HG03045 (cell line): Measurements from ENCODE around the gene CNOT4.
"Not testable (repeated sequence)": the region's sequence is repeated elsewhere in the genome, so short reads cannot be mapped to it uniquely, and the experiment has no call there.

Experiments used
- ATAC-seq: cut with Tn5 transposase; IDR thresholded peaks from one replicate; pipeline ENCODE4 v1.9.1; 2021; ENCODE audit warnings: mild to moderate bottlenecking, moderate library complexity; ENCODE audit not compliant: unreplicated experiment

The CNOT4 gene

DNA sequence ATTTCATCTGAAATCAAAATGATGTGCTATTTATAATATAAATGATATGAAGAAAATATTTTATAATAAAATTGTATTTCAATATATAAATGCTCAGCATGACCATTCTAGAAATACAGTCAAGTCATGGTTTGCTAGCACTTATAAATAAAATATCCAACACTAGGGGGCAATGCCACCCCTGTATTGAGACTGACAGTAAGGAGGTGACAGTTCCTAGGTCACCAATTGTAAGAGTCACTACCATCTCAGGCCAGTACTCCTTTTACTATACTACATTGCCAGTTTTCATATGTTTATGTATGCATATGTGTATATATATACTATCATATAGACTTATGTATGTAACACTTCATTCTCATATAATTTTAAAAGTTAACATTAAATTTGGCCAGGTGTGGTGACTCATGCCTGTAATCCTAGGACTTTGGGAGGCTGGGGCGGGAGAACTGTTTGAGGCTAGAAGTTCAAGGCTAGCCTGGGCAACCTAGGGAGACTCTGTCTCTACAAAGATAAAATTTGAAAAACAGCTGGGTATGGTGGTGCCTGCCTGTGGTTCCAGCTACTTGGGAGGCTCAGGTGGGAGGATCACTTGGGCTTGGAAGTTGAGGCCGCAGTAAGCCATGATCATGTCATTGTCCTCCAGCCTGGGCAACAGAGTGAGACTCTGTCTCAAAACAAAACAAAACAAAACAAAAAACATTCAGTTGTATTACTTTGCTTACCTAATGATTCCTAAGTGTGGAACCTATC lies 2.4 kb upstream of the CNOT4 start:
- ATAC-seq = no peak

GRCh38 chr7:135510592-135511183 lies 786 bp upstream of the CNOT4 start:
- ATAC-seq = no peak

DNA sequence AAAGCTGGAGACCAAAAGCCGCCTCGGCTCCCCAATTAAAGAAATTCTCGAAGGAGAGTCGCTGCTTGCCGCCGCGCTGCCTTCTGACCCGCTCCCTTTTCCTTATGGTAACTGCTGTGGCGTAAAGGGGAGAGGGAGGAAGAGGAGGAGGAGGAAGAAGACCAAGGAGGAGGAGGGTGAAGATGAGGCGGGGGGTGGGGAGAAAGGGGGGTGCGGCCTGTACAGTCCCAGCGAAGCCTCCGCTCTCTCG lies 388 bp downstream of the CNOT4 start:
- ATAC-seq = no peak

GRCh38 chr7:135508883-135509588 lies 866 bp downstream of the CNOT4 start:
- no peak for ATAC-seq

DNA sequence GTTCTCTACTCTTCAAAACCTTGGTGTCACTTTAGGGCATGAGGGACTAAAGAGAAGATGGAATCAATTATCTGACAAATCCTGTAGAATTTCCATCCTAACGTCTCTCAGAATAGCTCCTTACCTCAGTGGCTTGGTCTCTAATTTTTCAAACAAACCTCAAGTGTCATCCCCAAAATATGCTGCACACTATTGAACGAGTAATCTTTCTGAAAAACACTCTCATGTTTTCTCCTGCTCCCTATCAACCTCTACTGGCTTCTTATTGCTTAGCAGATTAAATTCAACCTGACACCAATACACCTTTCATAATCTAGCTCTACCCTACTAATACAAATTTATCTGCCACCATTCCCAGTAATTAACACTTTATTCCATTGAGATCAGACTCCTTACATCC lies 8.5 kb downstream of the CNOT4 start:
- no peak for ATAC-seq

DNA sequence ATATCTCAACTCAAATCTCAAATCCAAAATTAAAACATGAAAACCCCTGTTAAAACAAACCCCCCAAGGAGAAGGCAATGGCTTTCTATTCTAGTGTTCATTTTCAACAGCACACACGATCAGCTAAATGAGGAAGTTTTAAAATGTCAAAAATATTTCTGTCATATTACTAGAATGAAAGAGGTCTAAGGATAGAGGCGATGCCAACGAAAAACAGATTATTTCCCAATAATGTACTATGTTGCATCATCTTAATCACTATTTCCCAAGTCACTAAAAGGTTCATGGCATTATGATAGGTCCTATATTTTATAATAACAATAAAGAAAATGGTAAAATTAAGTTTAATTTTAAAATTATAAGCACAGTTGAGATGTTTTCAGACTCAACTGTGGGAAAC lies 10.1 kb downstream of the CNOT4 start:
- ATAC-seq = no peak

GRCh38 chr7:135497161-135497560 lies 12.7 kb downstream of the CNOT4 start:
- not testable (repeated sequence) for ATAC-seq

- no peak for ATAC-seq
Observed at GRCh38 chr7:135493362-135493761, 16.5 kb downstream of the CNOT4 start.

- ATAC-seq = no peak
Observed at GRCh38 chr7:135492151-135492550, 17.8 kb downstream of the CNOT4 start.

GRCh38 chr7:135490783-135491182 lies 19.1 kb downstream of the CNOT4 start:
- no peak for ATAC-seq

DNA sequence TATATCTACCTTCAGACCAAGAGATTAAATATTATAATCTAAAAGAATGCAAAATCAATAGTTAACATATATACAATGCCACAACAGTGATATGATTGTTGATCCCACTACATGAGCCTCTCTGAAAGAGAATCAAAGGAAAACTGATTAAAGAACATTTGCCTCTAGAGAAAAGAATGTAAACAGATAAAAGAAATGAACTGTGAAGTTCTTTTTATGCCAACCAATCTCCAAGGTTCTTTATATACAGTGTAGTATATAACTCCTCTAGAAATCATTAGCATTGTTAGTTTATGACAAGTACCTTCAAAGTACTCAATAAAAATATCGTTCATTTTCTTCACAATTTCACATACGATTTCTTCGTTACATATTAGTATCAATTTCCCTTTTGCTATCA lies 20.1 kb downstream of the CNOT4 start:
- ATAC-seq = no peak

DNA sequence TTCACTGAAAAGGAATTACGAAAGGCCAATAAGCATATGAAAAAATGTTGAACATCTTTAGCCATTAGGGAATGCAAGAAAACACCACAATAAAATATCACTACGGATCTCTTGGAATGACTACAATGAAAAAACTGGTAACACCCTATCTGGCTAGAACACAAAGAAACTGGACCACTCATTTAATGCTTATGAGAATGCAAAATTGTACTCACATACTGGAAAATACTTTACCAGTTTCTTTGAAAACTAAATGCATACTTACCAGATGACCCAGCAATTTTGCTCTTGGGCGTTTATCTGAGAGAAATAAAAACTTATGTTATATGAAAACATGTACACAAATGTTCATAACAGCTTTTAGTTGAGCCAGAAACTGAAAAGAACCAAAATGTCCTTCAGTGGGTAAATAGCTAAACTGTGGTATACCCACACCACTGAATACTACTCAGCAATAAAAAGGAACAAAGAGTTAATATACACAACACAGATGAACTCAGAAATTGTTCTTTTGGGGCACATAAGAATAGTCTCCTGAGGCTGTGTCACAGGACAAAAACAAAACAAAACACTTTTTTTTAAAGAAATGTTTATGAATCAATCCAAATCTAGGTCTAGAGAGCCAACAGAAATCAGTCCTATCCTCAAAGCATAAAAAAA lies 23.5 kb downstream of the CNOT4 start:
- ATAC-seq = no peak

DNA sequence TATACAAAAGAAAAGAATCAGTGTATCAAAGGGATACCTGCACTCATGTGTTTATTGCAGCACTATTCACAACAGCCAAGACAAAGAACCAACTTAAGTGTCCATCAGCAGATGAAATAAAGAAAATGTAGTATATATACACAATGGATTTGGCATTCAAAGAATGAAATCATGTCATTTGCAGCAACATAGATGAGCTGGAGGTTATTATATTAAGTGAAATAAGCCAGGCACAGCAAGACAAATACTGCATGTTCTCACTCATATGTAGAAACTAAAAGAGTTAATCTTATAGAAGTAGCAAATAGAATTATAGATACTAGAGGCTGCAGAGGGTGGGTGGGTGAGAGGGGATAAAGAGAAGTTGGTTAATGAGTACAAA lies 28.3 kb downstream of the CNOT4 start:
- no peak for ATAC-seq

DNA sequence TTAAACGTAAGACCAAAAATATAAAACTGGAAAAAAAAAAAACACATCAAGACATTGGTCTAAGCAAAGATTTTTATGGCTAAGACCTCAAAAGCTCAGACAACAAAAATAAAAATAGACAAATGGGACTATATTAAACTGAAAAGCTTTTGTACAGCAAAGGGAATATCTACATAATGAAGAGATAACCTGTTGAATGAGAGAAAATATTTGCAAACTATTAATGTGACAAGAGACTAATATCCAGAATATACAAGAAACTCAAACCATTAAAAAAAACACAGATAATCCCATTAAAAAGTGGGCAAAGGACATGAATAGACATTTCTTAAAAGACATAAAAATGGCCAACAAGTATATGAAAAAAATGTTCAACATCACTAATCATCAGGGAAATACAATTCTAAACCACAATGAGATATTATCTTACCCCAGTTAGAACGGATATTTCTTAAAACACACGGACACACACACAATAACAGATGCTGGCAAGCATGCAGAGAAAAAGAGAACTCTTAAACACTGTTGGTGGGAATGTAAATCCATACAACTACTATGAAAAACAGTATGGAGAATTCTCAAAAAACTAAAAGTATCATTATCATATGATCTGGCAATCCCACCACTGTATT lies 28.8 kb downstream of the CNOT4 start:
- no peak for ATAC-seq

DNA sequence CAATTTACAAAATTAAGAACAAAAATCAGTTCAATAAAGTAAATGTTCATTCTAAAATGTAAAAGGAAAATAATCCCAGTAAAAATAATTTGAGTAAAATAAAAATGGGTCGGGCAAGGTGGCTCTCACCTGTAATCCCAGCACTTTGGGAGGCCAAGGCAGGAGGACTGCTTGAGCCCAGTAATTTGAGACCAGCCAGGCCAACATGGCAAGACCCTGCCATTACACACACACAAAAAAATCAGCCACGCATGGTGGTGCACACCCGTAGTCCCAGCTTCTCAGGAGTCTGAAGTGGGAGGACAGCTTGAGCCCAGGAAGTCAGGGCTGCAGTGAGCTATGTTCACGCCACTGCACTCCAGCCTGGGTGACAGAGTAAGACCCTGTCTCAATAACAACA lies 34.4 kb downstream of the CNOT4 start:
- ATAC-seq = no peak

- not testable (repeated sequence) for ATAC-seq
Observed at GRCh38 chr7:135469705-135470104, 40.2 kb downstream of the CNOT4 start.

GRCh38 chr7:135467207-135467711 lies 42.6 kb downstream of the CNOT4 start:
- ATAC-seq = peak; percentile 57

DNA sequence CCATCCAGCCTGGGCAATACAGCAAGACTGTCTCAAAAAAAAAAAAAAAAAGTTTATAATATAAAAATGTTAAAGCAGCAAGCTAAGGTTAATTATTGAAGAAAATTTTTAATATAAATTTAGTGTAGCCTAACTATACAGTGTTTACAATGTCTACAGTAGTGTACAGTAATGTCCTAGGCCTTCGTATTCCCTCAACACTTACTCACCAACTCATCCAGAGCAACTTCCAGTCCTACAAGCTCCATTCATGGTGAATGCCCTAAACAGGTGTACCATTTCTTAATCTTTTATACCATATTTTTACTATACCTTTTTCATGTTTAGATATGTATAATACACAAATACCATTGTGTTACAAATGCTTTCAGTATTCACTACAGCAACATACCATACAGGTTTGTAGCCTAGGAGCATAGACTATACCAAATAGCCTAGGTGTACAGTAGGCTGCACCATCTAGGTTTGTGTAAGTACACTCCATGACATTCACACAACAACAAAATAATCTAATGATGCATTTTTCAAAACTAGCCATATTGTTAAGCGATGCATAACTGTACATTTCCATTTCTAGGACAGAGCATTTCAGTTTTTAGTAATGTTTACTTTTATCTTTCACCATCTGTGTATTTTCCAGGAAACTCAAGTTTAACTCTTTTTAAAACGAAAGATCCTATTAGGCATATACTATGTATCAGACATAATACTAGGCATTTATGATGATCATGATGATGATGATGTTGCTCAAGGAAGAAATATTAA lies 43.3 kb downstream of the CNOT4 start:
- no peak for ATAC-seq

GRCh38 chr7:135463908-135464307 lies 46.0 kb downstream of the CNOT4 start:
- ATAC-seq = no peak

DNA sequence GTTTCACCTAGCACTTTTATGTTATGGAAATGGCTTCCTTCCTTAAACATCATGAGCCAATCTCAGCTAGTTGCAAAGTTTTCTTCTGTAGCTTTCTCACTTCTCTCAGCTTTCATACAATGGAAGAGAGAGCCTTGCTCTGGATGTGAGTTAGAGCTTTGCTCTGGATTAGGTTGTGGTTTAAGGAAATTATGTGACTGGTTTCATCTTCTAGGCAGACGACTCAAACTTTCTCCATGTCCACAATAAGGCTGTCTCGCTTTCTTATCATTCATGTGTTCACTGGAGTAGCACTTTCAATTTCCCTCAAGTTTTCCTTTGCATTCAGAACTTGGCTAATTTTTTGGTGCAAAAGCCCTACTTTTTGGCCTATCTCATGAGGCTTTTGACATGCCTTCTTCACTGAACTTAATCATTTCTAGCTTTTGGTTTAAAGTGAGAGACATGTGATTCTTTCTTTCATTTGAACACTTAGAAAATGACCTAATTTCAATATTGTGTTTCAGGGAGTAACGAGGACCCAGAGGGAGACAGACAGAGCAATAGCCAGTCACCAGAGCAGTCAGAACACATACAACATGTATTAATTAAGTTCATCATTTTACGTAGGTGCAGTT lies 49.8 kb downstream of the CNOT4 start:
- no peak for ATAC-seq
